NCI-H1694 treated with DMSO at 0.1 percent for 48 hours (cell line): ENCODE data around the gene PHLDA3.
A peak's percentile ranks its signal among the peaks of the same experiment; 100 is the strongest.

Source experiments
- DNase-seq: peaks from one replicate; lab custom pipeline; 2025; lab: John Stamatoyannopoulos, UW

PHLDA3 gene

GRCh38 chr1:201461645-201462441, 7.1 kb downstream of the PHLDA3 start:
- DNase-seq: no peak

- DNase-seq: no peak
Measured at GRCh38 chr1:201460814-201461644, 8.0 kb downstream of the PHLDA3 start.

GRCh38 chr1:201459775-201460174, 9.2 kb downstream of the PHLDA3 start:
- no peak for DNase-seq

- DNase-seq: no peak
Measured at GRCh38 chr1:201459052-201459451, 9.9 kb downstream of the PHLDA3 start.

- no peak for DNase-seq
Measured at GRCh38 chr1:201457508-201457960, 11.5 kb downstream of the PHLDA3 start.

GRCh38 chr1:201456499-201457309, 12.3 kb downstream of the PHLDA3 start:
- DNase-seq: no peak

- DNase-seq: no peak
Measured at GRCh38 chr1:201455098-201455497, 13.9 kb downstream of the PHLDA3 start.

- no peak for DNase-seq
Measured at GRCh38 chr1:201454608-201455007, 14.4 kb downstream of the PHLDA3 start.

GRCh38 chr1:201452866-201453265, 16.1 kb downstream of the PHLDA3 start:
- no peak for DNase-seq

GRCh38 chr1:201450721-201451291, 18.2 kb downstream of the PHLDA3 start:
- no peak for DNase-seq

GRCh38 chr1:201448990-201449389, 20.0 kb downstream of the PHLDA3 start:
- DNase-seq: no peak

GRCh38 chr1:201447903-201448871, 20.8 kb downstream of the PHLDA3 start:
- DNase-seq: peak; percentile 60

- DNase-seq: no peak
Measured at GRCh38 chr1:201445310-201445709, 23.7 kb downstream of the PHLDA3 start.

GRCh38 chr1:201444792-201445191, 24.2 kb downstream of the PHLDA3 start:
- no peak for DNase-seq

GRCh38 chr1:201443747-201444146, 25.2 kb downstream of the PHLDA3 start:
- DNase-seq: no peak

- no peak for DNase-seq
Measured at GRCh38 chr1:201436969-201437368, 32.0 kb downstream of the PHLDA3 start.

- DNase-seq: no peak
Measured at GRCh38 chr1:201436393-201436792, 32.6 kb downstream of the PHLDA3 start.

GRCh38 chr1:201434266-201434665, 34.7 kb downstream of the PHLDA3 start:
- DNase-seq: no peak

GRCh38 chr1:201433609-201434008, 35.4 kb downstream of the PHLDA3 start:
- no peak for DNase-seq

GRCh38 chr1:201430776-201431175, 38.2 kb downstream of the PHLDA3 start:
- DNase-seq: no peak
